Ishikawa (cell line): ENCODE results near the gene MYO3A.

Source experiments
- CEBPB ChIP-seq: IDR thresholded peaks from 2 replicates; pipeline ENCODE4 v1.6.1; 2012
- CREB1 ChIP-seq: IDR thresholded peaks from 2 replicates; pipeline ENCODE4 v1.6.1; 2012; ENCODE audit warnings: low read depth
- EGR1 ChIP-seq: IDR thresholded peaks from 2 replicates; pipeline ENCODE4 v1.6.1; 2012
- EP300 ChIP-seq: IDR thresholded peaks from 2 replicates; pipeline ENCODE4 v1.6.1; 2012; ENCODE audit warnings: borderline replicate concordance
- MAX ChIP-seq: IDR thresholded peaks from 2 replicates; pipeline ENCODE4 v1.6.1; 2012
- NFIC ChIP-seq: IDR thresholded peaks from 2 replicates; pipeline ENCODE4 v1.6.1; 2012
- TAF1 ChIP-seq: IDR thresholded peaks from 2 replicates; pipeline ENCODE4 v1.6.1; 2012; ENCODE audit warnings: low read depth, mild to moderate bottlenecking
- TEAD4 ChIP-seq: IDR thresholded peaks from 2 replicates; pipeline ENCODE4 v1.6.1; 2012

- TF ChIP-seq CEBPB: no peak
- no peak for TF ChIP-seq EP300
- TF ChIP-seq TAF1: no peak
- TF ChIP-seq MAX: no peak
- TF ChIP-seq NFIC: no peak
- no peak for TF ChIP-seq EGR1
- no peak for TF ChIP-seq CREB1
- no peak for TF ChIP-seq TEAD4
Measured at GRCh38 chr10:26090762-26091161, 156.7 kb downstream of the MYO3A start.
